Nephron (organoid): ENCODE results near the gene ASPN.
A peak's percentile ranks its signal among the peaks of the same experiment; 100 is the strongest.

Experiments
- H3K27ac Mint-ChIP-seq, 3 experiments: 2 replicates each; pipeline ENCODE4 v1.8.0; 2020; ENCODE audit warnings: mixed read lengths in 3 of 3, mild to moderate bottlenecking in 2 of 3, moderate library complexity in 1 of 3
- H3K27me3 Mint-ChIP-seq: 2 replicates; pipeline ENCODE4 v1.8.0; 2021; ENCODE audit warnings: low read depth, mild to moderate bottlenecking, moderate library complexity, mixed read lengths
- H3K36me3 Mint-ChIP-seq: 2 replicates; pipeline ENCODE4 v1.8.0; 2020; ENCODE audit warnings: low read depth, mixed read lengths
- H3K4me1 Mint-ChIP-seq: 2 replicates; pipeline ENCODE4 v1.8.0; 2020; ENCODE audit warnings: mixed read lengths
- H3K4me3 Mint-ChIP-seq, 3 experiments: 2 replicates each; pipeline ENCODE4 v1.8.0; 2020; ENCODE audit warnings: mild to moderate bottlenecking in 3 of 3, mixed read lengths in 3 of 3, moderate library complexity in 2 of 3
- H3K9me3 Mint-ChIP-seq: 2 replicates; pipeline ENCODE4 v1.8.0; 2020; ENCODE audit warnings: mixed read lengths
- CTCF ChIP-seq, 3 experiments: fragments of 200-600 bp; sonication (generic); IDR thresholded peaks; one replicate each; pipeline ENCODE4 v1.5.0; 2021; ENCODE audit warnings: antibody characterized with exemption in 3 of 3; ENCODE audit not compliant: unreplicated experiment in 3 of 3

ASPN gene

GRCh38 chr9:92480291-92480771 lies 2.0 kb downstream of the ASPN start:
- no peaks in the 10 kb centered on the region for H3K27me3 Mint-ChIP-seq
- no peaks in the 10 kb centered on the region for H3K36me3 Mint-ChIP-seq
- peak overlapping the region in 2 of 3 experiments; percentile 77 to 80 for H3K4me3 Mint-ChIP-seq
- no peaks in the 10 kb centered on the region for H3K9me3 Mint-ChIP-seq
- H3K4me1 Mint-ChIP-seq: peaks cover 39% of the 10 kb centered on the region
- TF ChIP-seq CTCF (IDR thresholded peaks at IDR 0.05; ENCODE audit: unreplicated experiment in 3 of 3): no peak
- peak overlapping the region; percentile 82 to 95 (median 89) for H3K27ac Mint-ChIP-seq

DNA sequence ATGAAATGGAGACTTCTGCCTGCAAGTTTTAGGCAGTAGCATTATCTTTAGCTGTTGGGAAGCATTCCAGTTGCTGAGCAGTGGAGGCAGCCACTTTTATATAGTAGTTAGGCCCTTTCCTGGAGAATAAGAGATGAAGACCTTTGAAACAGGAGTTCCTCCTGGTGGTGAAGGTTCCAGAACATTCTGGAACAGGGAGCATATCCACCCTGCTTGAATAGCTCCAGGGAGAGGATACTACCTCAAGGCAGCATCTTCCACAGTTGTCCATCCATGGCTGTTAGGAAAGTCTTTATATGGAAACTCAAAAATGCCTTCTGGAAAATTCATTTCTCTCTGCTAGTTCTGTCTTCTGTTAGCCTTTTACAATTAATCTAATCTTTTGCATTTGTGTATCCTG lies 3.0 kb downstream of the ASPN start:
- peak overlapping the region in 1 of 3 experiments; percentile 38 for H3K4me3 Mint-ChIP-seq
- peaks cover 39% of the 10 kb centered on the region for H3K4me1 Mint-ChIP-seq
- TF ChIP-seq CTCF (IDR thresholded peaks at IDR 0.05; ENCODE audit: unreplicated experiment in 3 of 3): no peak
- no peaks in the 10 kb centered on the region for H3K36me3 Mint-ChIP-seq
- H3K27ac Mint-ChIP-seq: peak overlapping the region; percentile 82 to 95 (median 89)
- H3K27me3 Mint-ChIP-seq: no peaks in the 10 kb centered on the region
- H3K9me3 Mint-ChIP-seq: no peaks in the 10 kb centered on the region

- peaks cover 33% of the 10 kb centered on the region for H3K4me1 Mint-ChIP-seq
- H3K27ac Mint-ChIP-seq: peak overlapping the region in 2 of 3 experiments; percentile 89 to 95
- H3K4me3 Mint-ChIP-seq: no peak overlapping the region
- TF ChIP-seq CTCF (IDR thresholded peaks at IDR 0.05; ENCODE audit: unreplicated experiment in 3 of 3): no peak
- no peaks in the 10 kb centered on the region for H3K36me3 Mint-ChIP-seq
- no peaks in the 10 kb centered on the region for H3K9me3 Mint-ChIP-seq
- no peaks in the 10 kb centered on the region for H3K27me3 Mint-ChIP-seq
These were observed 3.5 kb downstream of the ASPN start for GRCh38 chr9:92478783-92479182.

- Mint-ChIP-seq H3K4me3 (no peak overlapping the region), H3K27me3 (no peaks in the 10 kb centered on the region), H3K4me1 (peaks cover 21% of the 10 kb centered on the region), H3K27ac (no peak overlapping the region), H3K36me3 (no peaks in the 10 kb centered on the region), H3K9me3 (no peaks in the 10 kb centered on the region)
- no peak for TF ChIP-seq CTCF (IDR thresholded peaks at IDR 0.05; ENCODE audit: unreplicated experiment in 3 of 3)
These were observed 5.3 kb downstream of the ASPN start for GRCh38 chr9:92476962-92477361.

DNA sequence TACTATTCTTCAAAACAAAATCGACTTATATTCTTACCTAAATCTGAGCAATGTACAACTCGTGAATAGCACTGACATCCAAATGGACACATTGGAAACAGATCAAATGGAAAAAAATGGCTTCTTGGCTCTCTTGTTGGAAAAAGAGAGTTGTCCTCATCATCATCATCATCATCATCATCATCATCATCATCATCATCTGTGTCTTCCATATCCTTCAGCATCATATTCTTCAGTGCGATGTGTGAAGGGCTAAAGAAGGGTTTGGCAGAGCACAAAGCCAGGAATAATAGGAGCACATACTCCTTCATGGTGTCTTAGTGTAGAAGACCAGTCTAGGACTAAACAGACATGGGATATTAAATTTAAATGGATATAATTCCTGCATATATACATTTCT lies 7.7 kb downstream of the ASPN start:
- Mint-ChIP-seq H3K27ac (no peak overlapping the region), H3K9me3 (no peaks in the 10 kb centered on the region), H3K4me3 (no peak overlapping the region), H3K36me3 (no peaks in the 10 kb centered on the region), H3K4me1 (peaks cover 3% of the 10 kb centered on the region), H3K27me3 (no peaks in the 10 kb centered on the region)
- TF ChIP-seq CTCF (IDR thresholded peaks at IDR 0.05; ENCODE audit: unreplicated experiment in 3 of 3): no peak

DNA sequence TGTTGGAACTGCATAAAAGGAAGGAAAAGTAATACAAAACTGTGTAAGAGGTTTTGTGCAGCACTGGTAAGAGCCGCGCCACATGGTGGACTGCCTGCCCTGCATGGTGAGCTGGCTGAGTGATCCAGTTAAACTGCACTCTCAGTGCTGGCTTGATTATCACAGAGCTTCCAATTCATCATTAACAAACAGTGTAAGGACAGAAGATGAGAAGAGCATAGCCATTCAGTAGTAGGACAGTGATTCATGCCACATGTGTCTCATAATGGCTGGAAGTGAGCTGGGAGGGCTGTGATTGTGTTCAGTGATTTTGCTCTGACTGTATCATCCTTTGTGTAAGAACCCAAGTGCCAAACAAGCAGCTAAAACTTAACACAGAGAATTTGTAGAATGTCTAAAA lies 14.1 kb downstream of the ASPN start:
- TF ChIP-seq CTCF (IDR thresholded peaks at IDR 0.05; ENCODE audit: unreplicated experiment in 3 of 3): no peak
- no peak overlapping the region for H3K4me3 Mint-ChIP-seq
- no peaks in the 10 kb centered on the region for H3K9me3 Mint-ChIP-seq
- peaks cover 5% of the 10 kb centered on the region for H3K4me1 Mint-ChIP-seq
- H3K36me3 Mint-ChIP-seq: no peaks in the 10 kb centered on the region
- no peak overlapping the region for H3K27ac Mint-ChIP-seq
- H3K27me3 Mint-ChIP-seq: no peaks in the 10 kb centered on the region
